NCI-H2227 (cell line): Measurements from ENCODE around the gene DHX58.

Source experiments
- DNase-seq: peaks from one replicate; lab custom pipeline; 2025; ENCODE audit not compliant: unreplicated experiment; lab: John Stamatoyannopoulos, UW

Gene DHX58

DNA sequence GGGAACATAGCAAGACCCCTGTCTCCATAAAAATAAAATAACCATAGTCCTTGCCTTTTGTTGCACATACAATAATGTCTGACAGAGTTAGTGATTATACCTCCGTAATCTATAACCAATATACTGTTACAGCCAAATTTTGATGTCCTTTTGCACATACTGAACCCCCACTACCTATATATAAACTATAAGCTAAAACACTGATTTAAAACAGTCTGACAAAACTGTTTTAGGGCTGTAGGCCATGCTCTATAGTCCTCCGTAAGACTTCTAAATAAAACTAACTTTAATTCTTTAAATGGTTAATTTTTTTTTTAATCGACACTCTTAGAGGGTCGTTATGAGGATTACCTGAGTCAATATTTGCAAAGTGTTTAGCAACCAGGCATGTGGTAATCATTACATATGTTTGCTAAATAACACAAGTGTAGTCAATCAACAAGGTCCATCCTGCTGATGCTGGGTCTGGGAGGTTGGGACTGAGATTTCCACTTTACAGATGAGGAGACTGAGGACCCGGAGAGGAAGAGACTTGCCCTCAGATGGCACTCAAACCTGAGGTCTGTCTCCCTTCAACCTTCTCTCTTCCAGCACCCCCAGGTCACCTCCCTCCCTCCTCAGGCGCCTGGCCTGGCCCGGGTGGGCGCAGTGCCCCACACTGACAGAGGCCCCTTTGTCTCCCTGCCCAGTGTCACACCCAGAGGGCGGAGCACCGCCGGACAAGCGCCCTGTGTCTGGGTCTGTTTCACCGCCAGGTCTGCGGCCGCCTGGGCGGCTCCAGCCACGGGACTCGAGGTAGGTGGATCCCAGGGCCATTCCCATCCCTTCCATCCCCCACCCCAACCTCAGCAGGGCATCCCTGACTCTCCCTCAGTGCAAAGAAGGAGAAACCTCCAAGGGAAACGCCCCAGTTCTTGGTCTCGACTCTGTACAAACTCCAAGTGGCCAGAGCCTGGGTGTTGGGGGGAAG lies 24.5 kb downstream of the DHX58 start:
- DNase-seq, result no peak

DNA sequence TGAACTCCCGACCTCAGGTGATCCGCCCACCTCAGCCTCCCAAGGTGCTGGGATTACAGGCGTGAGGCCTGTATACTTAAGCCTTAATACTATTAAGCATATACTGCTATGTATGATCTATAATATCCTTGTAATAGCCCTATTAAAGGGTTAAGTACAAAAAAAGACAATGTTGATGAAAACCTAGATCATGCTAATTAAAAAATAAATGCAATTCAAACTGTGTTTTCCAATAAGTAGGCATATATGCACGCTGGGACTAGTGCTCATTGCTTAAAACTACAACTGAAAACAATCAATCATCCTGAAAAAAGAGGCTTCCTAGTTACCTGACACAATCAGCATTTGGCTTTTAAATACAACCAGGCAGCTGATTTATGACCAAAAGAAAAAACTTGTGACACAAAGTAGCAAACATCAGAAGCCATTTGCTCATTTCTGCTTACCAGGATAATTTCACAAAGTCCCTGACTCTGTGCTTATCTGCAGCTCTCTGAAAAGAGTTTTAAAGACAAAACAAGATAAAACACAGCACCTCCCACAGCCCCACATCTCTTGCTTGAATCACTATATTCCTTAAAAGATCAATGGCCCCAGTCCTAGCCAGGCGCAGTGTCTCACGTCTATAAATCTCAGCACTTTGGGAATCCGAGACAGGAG lies 25.3 kb downstream of the DHX58 start:
- DNase-seq, result no peak

DNA sequence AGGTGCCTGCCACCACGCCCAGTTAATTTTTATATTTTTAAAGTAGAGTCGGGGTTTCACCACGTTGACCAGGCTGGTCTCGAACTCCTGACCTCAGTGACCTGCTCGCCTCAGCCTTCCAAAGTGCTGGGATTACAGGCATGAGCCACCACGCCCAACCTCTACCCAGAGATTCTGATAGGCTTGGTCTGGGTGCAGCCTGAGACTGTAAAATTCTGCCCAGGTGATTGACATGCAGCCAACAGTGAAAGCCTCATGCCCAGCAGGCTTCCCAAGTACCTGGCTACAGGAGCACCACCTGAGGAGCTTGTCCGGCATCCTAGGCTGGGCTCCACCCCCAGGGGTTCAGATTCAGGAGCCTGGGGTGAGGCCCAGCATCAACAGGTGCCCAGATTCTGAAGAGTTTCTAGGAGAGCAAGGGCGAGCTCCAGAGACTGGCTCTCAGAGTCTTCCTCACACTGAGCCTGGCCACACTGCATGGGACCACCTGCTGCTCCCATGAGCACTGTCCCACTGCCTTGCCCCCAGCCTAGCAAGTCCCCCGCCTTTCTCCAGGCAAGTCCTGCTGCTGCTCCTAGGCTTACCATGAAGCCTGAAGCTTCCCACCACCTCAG lies 30.9 kb downstream of the DHX58 start:
- no peak for DNase-seq

DNA sequence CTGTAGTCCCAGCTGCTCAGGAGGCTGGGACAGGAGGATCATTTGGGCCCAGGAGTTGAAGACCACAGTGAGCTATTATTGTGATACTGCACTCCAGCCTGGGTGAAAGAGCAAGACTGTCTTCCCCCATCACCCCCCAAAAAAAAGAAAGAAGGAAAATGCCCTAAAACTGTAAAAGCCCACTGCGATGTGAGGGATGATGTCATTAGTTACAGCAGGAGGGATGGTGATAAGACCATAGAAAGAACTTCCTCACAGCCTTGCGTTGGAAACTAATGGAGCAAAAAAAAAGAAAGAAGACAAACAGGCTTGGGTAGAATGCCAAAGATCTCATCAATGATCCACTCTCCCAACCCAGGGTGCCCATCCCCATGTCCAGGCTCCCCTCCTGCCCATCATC lies 33.0 kb downstream of the DHX58 start:
- no peak for DNase-seq

DNA sequence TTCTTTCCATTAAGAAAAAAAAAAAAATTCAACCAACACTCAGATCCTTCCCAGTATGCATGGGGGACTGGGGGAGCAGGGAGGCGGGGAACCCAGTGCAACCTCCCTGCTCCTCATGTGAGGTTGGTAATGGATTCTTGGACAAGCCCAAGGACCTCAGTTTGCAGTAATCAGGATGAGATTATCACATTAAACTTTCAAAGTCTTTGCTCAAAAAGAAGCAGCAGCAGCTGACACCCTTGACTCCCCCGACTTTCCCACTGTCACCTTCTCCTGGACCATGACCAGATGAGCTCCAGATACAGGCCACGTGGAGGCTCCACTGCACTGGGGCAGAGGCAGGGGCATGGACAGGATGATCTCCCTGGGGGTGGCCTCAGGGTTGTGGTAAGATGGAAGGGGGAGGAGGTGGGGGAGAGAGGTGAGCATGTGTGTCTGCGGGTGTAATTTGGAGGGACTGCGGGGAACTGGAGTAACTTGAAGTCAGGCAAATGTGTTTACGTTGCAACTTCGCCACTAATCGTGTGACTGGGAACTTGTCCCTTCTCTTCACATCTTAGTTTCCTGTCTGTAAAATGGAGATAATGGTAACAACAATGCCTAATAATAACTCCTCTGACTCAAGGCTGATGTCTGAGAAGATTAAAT lies 34.0 kb downstream of the DHX58 start:
- DNase-seq, result no peak

DNA sequence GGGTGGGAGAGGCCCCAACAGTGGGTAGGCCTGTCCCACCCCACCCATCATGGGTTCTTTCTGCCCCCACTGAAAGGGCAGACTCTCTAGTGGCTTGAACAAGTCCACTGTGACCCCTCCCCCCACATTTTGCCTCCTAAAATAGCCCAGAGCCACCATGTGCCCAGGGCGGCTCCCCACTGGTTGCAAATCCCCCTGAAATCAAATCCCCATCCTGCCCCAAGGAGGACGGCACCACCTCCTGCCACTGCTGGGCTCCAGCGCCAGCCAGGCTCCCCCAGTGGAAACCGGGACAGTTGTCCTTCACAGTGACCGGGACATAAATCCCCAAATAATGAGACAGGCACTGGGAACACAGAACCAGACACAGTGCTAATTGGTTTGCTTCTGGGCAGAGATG lies 34.8 kb downstream of the DHX58 start:
- no peak for DNase-seq

DNA sequence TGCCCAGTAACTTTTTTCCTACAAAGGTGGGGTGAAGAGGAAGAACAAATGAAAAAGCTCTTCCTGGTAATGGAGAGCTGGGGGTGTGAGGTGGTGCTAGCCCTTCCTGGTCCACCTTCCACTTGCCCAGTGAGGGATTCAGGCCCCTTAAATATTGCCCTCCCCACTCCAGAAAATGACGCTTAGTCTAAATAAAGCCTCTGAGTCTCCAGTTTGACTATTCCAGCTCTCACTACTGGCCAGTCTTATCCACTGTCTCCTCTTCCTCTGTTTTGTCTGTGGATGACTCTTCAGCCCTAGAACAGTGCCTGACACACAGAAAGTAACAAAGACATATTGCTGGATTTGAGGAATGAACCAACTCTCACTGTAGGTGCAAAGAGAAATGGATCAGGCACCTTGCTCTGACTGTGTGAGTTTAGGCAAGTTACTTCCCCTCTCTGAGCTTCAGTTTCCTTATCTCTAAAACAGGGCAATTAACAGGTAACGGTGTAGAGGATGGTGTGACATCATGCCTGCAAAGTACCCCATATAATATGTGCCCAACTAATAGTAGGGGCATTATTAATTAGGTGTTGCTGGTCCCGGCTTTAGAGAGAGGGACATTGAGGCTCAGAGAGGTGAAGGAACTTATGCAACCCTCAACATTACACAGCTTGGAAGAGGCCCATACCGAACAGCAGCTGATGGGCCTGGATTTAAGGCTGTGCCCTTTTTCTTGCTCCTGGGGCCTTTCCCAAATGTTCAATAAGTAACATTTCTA lies 35.5 kb downstream of the DHX58 start:
- no peak for DNase-seq

DNA sequence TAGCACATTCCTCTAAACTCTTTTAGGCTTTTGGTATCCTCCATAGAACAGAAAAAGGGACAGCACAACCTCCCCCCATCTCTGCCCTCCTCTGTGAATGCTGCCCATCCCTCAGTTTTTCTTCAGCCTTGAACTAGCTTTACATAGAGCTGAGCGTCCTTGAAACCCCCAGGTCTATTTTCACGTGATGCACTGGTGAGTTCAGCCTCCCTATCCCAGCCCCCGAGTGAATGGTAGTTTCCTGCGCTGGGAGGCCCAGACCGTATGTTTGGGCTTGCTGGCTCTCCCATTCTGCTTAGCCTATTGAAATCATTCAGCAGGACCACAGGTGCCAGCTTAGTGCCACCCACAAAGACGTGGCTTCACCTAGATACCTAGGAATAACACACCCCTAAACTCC lies 36.7 kb downstream of the DHX58 start:
- DNase-seq, result no peak

DNA sequence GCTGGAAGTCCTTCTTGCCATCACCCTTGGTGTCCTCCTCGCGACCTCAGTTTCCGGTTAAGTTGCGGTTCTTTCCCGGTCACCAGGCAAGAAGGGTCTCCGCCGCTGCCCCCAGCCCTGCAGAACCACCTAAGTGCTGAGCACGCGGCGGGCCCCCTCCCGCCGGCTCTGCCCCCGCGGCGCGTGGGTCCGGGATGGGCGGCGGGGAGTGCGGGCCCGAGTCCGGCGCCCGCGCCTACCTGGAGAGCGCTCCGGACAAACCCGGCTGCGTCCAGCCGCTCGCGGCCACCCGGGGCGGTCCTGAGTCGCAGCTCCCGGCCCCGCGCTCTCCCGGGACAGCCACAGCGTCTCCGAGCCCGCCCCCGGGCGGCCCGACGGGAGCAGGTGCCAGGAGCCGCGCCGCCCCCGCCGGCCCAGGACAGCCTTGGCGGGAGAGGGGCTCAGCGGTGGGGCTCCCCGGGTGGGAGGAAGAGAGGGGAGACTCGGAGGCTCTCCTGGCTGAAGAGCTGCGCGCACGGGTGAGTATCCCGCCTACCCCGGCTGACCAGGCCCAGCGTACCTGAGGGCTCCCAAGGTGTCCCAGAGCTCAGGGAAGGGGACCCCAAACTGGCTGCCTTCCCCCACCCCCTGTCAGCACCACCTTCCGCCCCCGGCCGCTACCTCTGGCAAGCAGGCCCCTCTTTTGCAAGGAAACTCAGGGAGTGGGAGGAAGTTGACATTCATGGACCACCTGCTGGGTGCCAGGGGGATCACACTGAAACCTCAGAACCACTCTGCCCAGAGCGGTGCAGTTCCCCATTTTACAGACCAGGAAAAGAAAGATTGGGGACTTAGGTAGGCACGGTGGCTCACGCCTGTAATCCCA lies 40.0 kb downstream of the DHX58 start:
- no peak for DNase-seq

DNA sequence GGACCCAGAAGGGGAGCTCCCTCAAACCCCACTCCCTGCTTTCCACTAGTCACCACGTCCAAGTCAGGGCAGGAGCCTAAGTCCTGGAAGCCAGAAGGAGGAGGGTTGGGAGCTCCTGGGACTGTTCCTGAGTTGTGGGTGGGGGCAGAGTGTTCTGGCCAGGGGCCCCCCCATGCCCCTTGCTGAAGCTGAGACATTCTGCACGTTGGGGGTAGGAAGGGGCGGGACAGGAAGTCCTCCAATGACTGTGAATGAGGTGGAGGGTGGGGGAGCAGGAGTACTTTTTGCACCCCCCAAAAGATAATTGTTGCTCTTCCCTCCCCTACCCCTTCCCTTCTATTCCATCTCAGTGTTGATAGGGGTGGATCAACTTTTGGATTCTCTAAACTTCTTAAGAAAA lies 40.7 kb downstream of the DHX58 start:
- no peak for DNase-seq

DNA sequence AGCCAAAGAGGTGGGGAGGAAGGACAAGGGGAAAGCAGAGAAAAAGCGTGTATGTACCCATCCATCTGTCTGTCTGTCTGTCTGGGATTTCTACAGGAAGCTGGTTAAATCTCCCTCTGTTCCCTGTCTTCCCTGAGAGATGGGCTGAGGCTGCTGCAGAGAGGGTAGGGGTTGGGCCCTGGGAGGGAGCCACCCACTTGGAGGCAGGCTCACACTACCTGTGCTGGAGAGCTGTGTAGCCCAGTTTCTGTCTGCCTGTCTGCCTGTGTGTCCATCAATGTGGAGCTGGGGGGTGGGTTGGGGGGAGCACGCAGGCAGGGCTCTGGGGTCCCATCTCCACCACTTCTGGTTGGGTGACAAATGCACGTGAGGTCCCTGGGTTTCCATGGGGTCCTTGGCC lies 43.5 kb downstream of the DHX58 start:
- no peak for DNase-seq

DNA sequence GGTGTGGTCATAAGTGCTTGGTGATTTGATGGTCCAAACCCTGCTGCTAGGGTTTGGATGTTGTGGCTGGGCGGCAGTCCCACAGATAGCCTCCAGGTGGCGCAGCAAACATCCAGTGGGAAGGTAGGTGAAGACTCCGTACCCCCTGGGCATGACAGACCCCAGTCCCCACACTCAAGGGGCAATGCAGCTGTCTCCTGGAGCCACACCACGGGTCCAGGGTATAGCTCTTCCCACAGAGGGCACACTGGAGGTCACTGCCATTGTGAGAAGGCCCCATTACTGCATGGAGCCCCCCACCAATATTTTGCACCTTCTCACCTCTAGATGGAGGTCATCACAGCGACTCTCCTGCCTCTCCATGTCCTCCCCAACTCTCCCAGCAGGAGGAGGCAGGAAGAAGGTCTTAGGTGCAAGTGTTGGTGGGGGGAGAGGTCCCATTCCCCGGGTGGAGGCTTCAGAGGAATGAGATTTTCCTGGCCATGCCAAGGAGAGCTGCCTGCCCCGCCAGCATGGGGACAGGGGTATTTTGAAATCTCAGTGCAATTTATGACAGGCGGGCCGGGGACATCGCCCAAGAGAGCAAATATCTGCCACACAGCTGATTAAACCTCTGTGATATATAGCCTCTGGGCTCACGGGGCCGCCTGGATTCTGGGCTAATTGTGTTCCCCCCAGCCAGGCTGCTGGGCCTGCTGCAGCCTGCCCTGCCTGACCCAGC lies 45.0 kb downstream of the DHX58 start:
- DNase-seq, result peak; percentile 72

DNA sequence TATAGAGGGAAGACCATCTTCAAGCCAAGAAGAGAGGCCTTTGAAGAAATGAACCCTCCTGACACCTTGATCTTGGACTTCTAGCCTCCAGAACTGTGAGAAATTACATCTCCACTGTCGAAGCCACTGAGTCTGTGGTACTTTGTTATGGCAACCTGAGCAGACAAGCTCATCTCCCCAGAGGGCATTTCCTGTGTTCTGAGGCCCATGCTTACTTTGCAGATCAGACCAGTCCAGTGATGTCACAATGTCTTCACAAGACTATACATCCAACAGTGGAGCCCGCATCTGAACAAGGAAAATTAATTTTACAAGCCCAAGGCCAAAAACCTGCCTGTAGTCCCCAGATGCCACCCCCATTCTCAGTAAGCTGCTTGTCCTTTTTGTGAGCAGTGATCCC lies 47.3 kb downstream of the DHX58 start:
- no peak for DNase-seq

DNA sequence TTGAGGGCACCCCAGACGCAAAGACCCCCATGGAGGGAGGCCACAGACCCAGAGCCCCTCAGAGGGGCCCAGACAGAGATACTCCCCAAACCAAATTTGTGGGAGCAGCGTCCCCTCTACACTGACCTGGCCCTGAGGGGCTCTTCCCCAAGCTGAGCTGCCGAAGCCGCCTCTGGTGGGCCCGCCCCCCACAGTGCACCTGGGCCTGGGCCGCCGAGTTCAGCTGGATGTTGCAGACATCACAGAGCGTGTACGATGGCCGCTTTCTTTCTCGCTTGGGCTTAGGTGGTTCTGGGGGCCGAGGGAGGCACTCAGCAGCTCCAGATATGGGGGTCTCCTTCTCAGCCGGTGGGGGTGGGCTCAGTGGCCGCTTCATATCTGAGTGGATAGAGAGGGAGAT lies 49.8 kb downstream of the DHX58 start:
- DNase-seq, result no peak

DNA sequence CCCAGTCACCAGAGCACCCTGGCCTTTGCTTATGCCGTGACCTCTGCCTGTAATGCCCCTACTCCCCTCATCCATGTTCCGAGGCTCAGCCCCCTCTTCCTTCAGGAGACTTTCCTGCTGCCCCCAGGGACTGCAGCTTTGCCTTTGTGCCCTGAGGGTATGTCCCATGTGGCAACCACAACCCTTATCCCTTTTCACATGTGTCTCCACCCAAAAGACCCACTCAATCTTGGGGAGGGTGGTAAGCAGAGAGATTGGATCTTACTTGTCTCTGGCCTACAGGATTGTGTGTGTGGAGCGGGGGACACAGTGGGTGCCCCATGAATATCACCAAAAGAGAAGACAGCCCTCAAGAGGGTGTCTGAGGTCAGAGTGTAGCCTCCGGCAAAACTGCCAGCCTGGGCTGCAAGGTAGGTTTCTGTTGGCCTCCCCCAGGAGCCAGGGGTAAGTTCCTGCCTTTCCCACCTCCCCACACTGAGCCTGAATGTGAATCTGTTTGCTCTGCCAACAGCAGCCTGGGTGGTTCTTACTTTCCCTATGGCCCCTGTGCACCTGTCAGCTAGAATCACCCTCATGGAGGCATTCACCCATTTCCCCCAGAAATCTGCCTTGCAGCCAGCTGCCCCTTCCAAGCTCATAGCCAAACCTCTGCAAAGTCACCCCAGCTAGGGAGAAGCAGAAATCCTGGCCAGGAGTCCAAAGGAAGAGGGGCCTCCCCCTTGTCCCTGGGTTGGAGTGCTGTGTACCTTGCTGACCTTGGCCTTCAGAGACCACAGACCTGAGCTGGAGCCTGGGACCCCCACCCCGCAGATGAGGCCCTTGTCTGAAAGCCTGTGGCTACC lies 50.6 kb downstream of the DHX58 start:
- no peak for DNase-seq

DNA sequence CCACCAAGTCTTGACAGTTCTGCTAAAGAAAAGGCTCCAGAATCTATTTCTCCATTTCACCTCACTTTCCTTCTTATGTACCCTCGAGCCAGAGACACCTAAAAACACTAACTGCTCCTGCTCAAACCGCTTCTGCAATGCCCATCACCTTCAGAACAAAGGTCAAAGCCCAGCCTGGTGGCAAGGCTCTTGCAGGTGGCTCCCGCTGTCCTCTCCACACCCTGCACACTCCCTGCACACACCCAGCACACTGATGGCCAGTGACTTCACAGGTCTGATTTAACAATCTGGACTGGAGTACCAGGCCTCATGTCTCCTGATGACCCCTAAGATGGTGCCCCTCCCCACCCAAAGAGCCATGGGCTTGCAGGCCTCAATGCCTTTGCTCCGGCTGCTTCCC lies 52.3 kb downstream of the DHX58 start:
- DNase-seq, result no peak

DNA sequence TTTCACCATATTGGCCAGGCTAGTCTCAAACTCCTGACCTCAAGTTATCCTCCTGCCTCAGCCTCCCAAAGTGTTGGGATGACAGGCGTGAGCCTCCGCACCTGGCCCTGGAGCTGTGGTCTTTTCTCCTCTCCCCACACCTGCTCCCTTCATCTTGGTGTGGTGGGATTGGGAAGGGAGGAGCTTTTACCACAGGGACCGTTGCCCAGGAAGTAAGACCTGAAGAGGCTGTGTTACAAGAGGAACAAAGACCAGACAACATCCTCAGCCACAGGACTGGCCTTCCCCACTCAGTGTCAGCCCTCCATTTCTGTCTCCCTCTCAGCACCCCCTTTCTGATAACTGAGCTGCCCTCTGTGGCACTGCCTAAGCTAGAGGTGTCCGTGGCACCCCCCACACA lies 52.7 kb downstream of the DHX58 start:
- no peak for DNase-seq

DNA sequence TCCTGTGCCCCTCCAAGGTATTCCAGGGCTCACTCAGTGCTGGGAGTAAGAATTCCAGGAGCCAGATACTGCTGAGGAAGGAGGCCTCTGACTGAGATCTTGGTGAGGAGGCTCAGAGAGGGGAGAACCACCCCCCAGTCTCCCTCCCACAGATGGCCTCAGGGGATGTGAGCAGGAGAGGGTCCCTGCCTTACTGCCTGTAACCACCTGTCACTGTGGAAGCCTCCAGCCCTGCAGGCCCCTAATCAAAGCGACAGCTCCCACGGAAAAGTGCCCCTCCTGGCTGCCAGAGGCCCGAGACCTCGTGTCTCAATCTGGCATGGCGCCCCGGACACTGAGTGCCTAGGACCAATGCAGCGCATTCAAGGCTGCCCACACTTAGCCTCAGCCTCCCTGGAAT lies 54.5 kb downstream of the DHX58 start:
- no peak for DNase-seq
